H1 (cell line): ENCODE measurements around the gene DYDC1. TPM values are rescaled to one million over a fixed set of nuclear protein-coding genes. Genes with fewer than 3 reads are reported as not detected.

Experiments used
- CHD1 ChIP-seq: IDR thresholded peaks from 2 replicates; pipeline ENCODE4 v1.6.1; 2012; ENCODE audit warnings: low read depth, low read length, improper control_type of control experiment
- RAD21 ChIP-seq, 2 experiments: IDR thresholded peaks in 1 of 2; conservative IDR thresholded peaks in 1 of 2; 2 replicates each; pipeline ENCODE4 v1.6.1; 2011; ENCODE audit warnings: low read depth in 2 of 2, low read length in 2 of 2, improper control_type of control experiment in 1 of 2, inconsistent platforms in 1 of 2, mild to moderate bottlenecking in 1 of 2, moderate library complexity in 1 of 2
- TEAD4 ChIP-seq: IDR thresholded peaks from 2 replicates; pipeline ENCODE4 v1.6.1; 2012; ENCODE audit warnings: low read depth, low read length, inconsistent platforms, mixed read lengths
- polyA plus RNA-seq, 7 experiments: library from polyadenylated mRNA; depleted of rRNA in 3 of 7; stranded (reverse) in 5 of 7; unstranded in 2 of 7; fragments of >200 nt in 5 of 7; fragments of 200-250 nt in 2 of 7; gene quantifications; 1 replicate in 5 of 7; 2 replicates in 1 of 7; 4 replicates in 1 of 7; pipeline versions ENCODE4 v1.2.1 to v1.2.3, GENCODE V29; 2011 to 2013; ENCODE audit warnings: missing spikeins in 2 of 7, mixed read lengths in 2 of 7
- total RNA-seq: library from RNA; stranded (reverse); fragmentation: NEBNext Ultra II Directional; extraction: Animal tissue kit (Norgen Biotek cat#: 25700); gene quantifications from 2 replicates; pipeline ENCODE4 v1.2.1, GENCODE V29; 2021

DYDC1 gene
- total and polyA plus RNA-seq, 2 of the 8 experiments (the other 6 are each of a cell fraction or from before 2014, with no cell fraction given): not detected

DNA sequence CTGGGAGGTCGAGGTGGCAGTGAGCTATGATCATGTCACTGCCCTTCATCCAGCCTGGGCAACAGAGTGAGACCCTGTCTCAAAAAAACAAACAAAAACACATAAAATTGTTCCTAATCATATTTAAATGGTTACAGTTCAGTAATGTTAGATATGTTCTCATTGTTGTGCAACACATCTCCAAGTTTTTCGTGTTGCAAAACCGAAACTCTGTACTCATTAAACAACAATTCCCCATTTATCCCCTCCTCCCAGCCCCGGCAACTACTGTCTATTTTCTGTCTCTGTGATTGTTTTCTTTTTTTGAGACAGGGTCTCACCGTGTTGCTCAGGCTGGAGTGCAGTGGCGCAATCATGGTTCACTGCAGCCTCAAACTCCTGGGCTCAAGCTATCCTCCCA, 35.7 kb upstream of the DYDC1 start (continued):
- TF ChIP-seq RAD21 (IDR thresholded peaks at IDR 0.05 in 1 of 2, conservative IDR thresholded peaks at IDR 0.05 in 1 of 2; ENCODE audit: low read depth in 2 of 2, low read length in 2 of 2) (no peak), CHD1 (no peak), TEAD4 (no peak)
